Ovary (tissue), 9 donors: ENCODE measurements around the gene RALBP1. TPM values are rescaled to one million over a fixed set of nuclear protein-coding genes. Genes with fewer than 3 reads are reported as not detected.
"Not testable (repeated sequence)": the region's sequence is repeated elsewhere in the genome, so short reads cannot be mapped to it uniquely, and the experiment has no call there.

Source experiments
- DNase-seq, 5 donors: peaks; one replicate each; pipeline ENCODE4 v3.0.0-alpha.2; 2019 to 2020
- H3K27ac ChIP-seq, 2 donors: fragments of 200-600 bp; one replicate each; pipeline versions ENCODE4 v1.5.1 to v1.8.0; 2019 to 2022
- H3K27me3 ChIP-seq: fragments of 200-600 bp; one replicate; pipeline ENCODE4 v1.8.0; 2022
- H3K36me3 ChIP-seq: fragments of 200-600 bp; sonication (generic); one replicate; pipeline ENCODE4 v1.5.1; 2019
- H3K4me1 ChIP-seq: one replicate; pipeline ENCODE4 v1.8.1; 2013; ENCODE audit warnings: mild to moderate bottlenecking, moderate library complexity; ENCODE audit not compliant: insufficient read depth
- H3K4me3 ChIP-seq: fragments of 200-600 bp; sonication (generic); one replicate; pipeline ENCODE4 v1.5.1; 2017
- H3K9me3 ChIP-seq, 2 donors: fragments of 200-600 bp in 1 of 2; sonication (generic) in 1 of 2; one replicate each; pipeline versions ENCODE4 v1.5.1 to v1.8.1; 2013 to 2019; ENCODE audit warnings: mild to moderate bottlenecking in 1 of 2, moderate library complexity in 1 of 2
- CTCF ChIP-seq, 3 donors: fragments of 450-650 bp in 2 of 3; fragments of 200-600 bp in 1 of 3; IDR thresholded peaks; one replicate each; pipeline versions ENCODE4 v1.5.1 to v1.8.0; 2016 to 2022; ENCODE audit warnings: antibody characterized with exemption in 3 of 3, mild to moderate bottlenecking in 1 of 3
- EP300 ChIP-seq: sonication (generic); formaldehyde crosslinking; IDR thresholded peaks from one replicate; pipeline ENCODE4 v1.6.1; 2017; ENCODE audit warnings: antibody characterized with exemption
- POLR2A ChIP-seq: fragments of 450-650 bp; IDR thresholded peaks from one replicate; pipeline ENCODE4 v1.6.1; 2017; ENCODE audit warnings: antibody characterized with exemption, mild to moderate bottlenecking, moderate library complexity
- WGBS, 3 donors: extraction: QIAGEN DNeasy Blood & Tissue Kit in 1 of 3; methylation state at CpG; one replicate each; pipeline versions ENCODE4 v1.1.5 to v1.1.7; 2013 to 2017; 5-methylcytosine and 5-hydroxymethylcytosine counted together
- intact Hi-C, 4 donors: fragments of 100-400 bp; cut with DNase I; formaldehyde crosslinking; loops; one replicate each; pipeline versions ENCODE4 v1.11.0 to v1.15.1; 2022 to 2023
- polyA plus RNA-seq, 2 donors: library from polyadenylated mRNA; stranded (reverse); fragments of 200-250 nt in 1 of 2; fragments of 350-450 nt in 1 of 2; fragmentation: Illumina TruSeq in 1 of 2; extraction: RNeasy Lipid Tissue Mini Kit (QIAGEN cat#74804) in 1 of 2; gene quantifications; one replicate each; pipeline ENCODE4 v1.2.3, GENCODE V29; 2013 to 2014
- total RNA-seq, 7 donors: library from RNA; depleted of rRNA in 2 of 7; stranded (reverse); fragments of >200 nt in 2 of 7; fragmentation: NEBNext Ultra II Directional in 3 of 7; extraction: Animal tissue kit (Norgen Biotek cat#: 25700) in 3 of 7; gene quantifications; one replicate each; pipeline versions ENCODE4 v1.1.0 to v1.2.4, GENCODE V29; 2016 to 2023
- donor health status: DM: no; HTN: no; CAD: no; lungs with moderate emphysema.
- donor health status: DM: no; HTN: no; CAD: no.
- donor health status: Bipolar disorder and iron deficiency.
- donor health status: DM: yes; HTN: yes; CAD: no.
- donor health status: DM: no; HTN: no; CAD: no.
- donor health status: DM: yes; HTN: yes; CAD: no.

The RALBP1 gene
- total and polyA plus RNA-seq, 9 donors = 24.7 to 66.3 (median 42.1) TPM

- H3K4me3 ChIP-seq = no peak overlapping the region
- H3K27me3 ChIP-seq = no peaks in the 10 kb centered on the region
- no peaks in the 10 kb centered on the region for H3K4me1 ChIP-seq
- no peaks in the 10 kb centered on the region for H3K9me3 ChIP-seq
- no peak for TF ChIP-seq CTCF (IDR thresholded peaks at IDR 0.05)
- TF ChIP-seq POLR2A = no peak
- TF ChIP-seq EP300 = no peak
- H3K27ac ChIP-seq = no peak overlapping the region
- 43 to 65% (median 44%) methylated on average over 3 of the region's 3 CpGs for WGBS, 3 donors
- intact Hi-C loops = no loop called here
- no peak for DNase-seq
- no peaks in the 10 kb centered on the region for H3K36me3 ChIP-seq
Observed at GRCh38 chr18:9429662-9429993, 45.7 kb upstream of the RALBP1 start.

DNA sequence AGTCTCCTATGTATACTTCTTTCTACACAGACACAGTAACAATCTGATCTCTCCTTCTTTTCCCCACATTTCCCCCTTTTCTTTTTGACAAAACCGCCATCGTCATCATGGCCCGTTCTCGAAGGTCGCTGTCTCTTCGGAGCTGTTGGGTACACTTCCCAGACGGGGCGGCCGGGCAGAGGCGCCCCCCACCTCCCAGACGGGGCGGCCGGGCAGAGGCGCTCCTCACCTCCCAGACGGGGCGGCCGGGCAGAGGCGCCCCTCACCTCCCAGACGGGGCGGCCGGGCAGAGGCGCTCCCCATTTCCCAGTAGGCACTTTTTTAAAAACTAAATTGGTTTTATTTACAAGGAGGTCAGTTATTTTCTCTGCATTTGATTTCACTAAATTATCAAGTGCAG lies 45.0 kb upstream of the RALBP1 start:
- 91 to 94% (median 91%) methylated on average over 22 of the region's 22 CpGs for WGBS, 3 donors
- H3K36me3 ChIP-seq, H3K27me3 ChIP-seq, H3K27ac ChIP-seq, H3K9me3 ChIP-seq, DNase-seq, H3K4me3 ChIP-seq, H3K4me1 ChIP-seq: not testable (repeated sequence)
- intact Hi-C loops = loop anchor here in 1 of 4 donors (10.0 kb wide), 1 partner anchor 1286 kb away; no protein-coding TSS in a partner anchor

DNA sequence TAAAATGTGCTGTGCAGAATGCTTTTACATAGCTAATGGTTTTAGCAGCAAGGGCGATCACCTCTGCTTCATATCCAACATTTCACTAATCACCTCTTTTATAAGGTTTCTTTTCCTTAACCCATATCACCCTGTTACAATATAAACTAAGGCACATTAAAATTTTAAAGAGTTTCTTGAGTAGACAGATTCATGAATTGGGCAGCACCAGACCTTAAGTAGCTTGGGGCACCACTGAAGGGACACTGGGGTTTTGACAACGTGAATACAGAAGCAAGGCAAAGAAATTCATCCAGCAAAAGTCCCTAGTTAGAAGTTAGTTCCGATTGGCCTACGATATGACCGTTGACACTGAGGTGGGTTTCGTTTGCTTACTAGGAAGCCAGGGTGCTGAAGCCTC lies 44.0 kb upstream of the RALBP1 start:
- Histone ChIP-seq H3K27ac (no peak overlapping the region), H3K9me3 (no peaks in the 10 kb centered on the region), H3K36me3 (no peaks in the 10 kb centered on the region), H3K4me3 (no peak overlapping the region), H3K27me3 (no peaks in the 10 kb centered on the region), H3K4me1 (peaks cover 3% of the 10 kb centered on the region)
- intact Hi-C loops = loop anchor here in 1 of 4 donors (10.0 kb wide), 1 partner anchor 1286 kb away; no protein-coding TSS in a partner anchor
- 96 to 98% (median 97%) methylated on average over 6 of the region's 6 CpGs for WGBS, 3 donors
- no peak for DNase-seq
- TF ChIP-seq CTCF (IDR thresholded peaks at IDR 0.05) (no peak), EP300 (no peak), POLR2A (no peak)

GRCh38 chr18:9433122-9433521 lies 42.2 kb upstream of the RALBP1 start:
- not testable (repeated sequence) for DNase-seq, H3K4me1 ChIP-seq

DNA sequence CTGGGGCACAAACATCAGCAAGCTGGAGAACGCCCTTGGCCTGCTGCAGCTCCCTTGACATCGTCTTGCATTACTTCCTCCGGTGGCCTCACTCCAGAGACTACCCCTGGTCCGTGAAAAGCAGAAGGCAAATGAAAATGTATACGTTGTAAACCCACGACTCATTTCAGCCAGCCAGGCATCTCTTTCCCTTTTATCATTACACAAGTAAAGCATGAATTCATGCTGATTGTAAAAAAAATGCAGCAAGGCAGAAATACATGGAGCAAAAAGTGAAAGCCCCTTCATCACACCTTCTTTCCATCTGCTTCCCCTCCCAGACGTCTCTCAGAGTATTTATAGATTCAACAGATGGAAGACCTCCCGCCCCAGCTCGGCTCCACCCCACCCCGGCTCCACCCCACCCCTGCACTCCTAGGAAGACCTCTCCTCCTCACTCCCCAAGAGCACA lies 41.6 kb upstream of the RALBP1 start:
- no peak for DNase-seq
- Histone ChIP-seq H3K36me3 (no peaks in the 10 kb centered on the region), H3K4me1 (peaks cover 6% of the 10 kb centered on the region), H3K27me3 (no peaks in the 10 kb centered on the region), H3K4me3 (no peak overlapping the region), H3K9me3 (no peaks in the 10 kb centered on the region), H3K27ac (no peak overlapping the region)
- TF ChIP-seq EP300 (no peak), CTCF (IDR thresholded peaks at IDR 0.05) (no peak), POLR2A (no peak)
- WGBS, 3 donors = 6 to 10% (median 8%) methylated on average over 10 of the region's 10 CpGs
- intact Hi-C loops = loop anchor here in 1 of 4 donors (10.0 kb wide), 1 partner anchor 1289 kb away; no protein-coding TSS in a partner anchor

More at GRCh38 chr18:9433122-9433521, 42.2 kb upstream of the RALBP1 start:
- not testable (repeated sequence) for H3K27ac ChIP-seq, H3K9me3 ChIP-seq, H3K4me3 ChIP-seq, H3K36me3 ChIP-seq, H3K27me3 ChIP-seq
- intact Hi-C loops = loop anchor here in 1 of 4 donors (10.0 kb wide), 1 partner anchor 1288 kb away; no protein-coding TSS in a partner anchor
- 91 to 92% (median 91%) methylated on average over 10 of the region's 10 CpGs for WGBS, 3 donors
